GM21447 (cell line): ENCODE measurements around the gene ANO10.
"Not testable (repeated sequence)": the region's sequence is repeated elsewhere in the genome, so short reads cannot be mapped to it uniquely, and the experiment has no call there.

Experiments used
- ATAC-seq: cut with Tn5 transposase; IDR thresholded peaks from one replicate; pipeline ENCODE4 v1.9.1; 2021; ENCODE audit not compliant: unreplicated experiment

The ANO10 gene

DNA sequence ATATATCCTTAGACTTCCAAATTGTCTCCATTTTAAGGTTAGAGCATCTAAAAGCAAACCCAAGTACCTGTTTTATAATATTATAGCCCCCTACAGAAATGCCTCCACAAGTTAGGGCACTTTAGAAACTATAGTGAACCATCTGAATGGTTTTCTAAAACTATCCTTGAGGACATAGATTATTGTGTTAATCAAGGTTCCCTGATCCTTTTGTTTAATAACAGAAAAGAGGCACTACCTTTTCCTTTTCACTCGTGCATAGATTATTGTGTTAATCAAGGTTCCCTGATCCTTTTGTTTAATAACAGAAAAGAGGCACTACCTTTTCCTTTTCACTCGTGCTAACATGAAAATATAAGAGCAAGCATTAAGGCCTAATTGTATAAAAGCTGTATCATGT is 143.0 kb downstream of the ANO10 start:
- ATAC-seq: not testable (repeated sequence)

DNA sequence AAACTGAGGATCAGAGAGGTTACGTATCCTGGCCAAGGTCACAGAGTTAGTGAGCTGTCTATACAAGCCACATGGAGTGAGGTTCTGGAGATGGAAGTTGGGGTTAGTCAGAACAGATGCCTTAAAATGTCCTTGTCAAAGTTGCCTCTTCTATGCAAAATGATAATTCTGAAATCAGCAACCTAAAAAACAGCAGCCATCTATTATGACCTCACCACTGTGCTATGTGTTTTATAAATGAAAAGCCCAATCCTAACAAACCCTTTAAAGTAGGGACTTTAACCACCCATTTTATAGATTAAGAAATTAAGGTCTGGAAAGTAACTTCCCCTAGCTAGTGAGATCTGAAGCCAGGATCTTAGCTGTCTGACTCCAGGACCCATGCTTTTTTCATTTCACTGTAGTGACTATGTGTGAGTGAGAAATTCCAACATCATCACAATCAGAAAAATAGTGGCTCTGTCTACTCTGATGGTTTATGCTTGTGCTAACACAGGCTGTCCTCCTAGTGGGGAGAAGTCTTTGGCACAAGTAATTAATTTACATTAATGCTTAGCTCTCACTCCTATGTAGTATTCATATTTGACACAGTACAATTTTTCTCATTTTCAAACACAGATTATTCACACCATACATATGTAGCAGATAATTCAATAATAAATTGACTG is 143.6 kb downstream of the ANO10 start:
- no peak for ATAC-seq

DNA sequence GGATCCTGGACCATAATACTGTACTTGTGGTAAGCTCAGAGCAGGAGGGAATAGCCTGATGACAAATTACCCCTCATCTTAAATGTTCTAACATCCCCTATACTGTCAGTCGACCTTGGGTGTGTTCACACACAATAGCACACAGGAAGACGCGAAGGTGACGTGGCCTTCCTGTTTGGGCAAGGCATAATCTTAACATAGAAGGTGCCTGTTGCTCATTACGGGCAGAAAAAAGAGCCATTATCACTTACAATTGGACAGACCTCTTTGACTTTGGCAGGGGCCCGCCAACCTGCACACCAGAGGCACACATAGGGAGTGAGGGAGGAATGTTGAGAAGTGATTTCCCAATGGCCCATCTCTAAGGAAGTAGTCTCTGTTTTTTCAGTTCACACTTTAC is 144.2 kb downstream of the ANO10 start:
- ATAC-seq: no peak

DNA sequence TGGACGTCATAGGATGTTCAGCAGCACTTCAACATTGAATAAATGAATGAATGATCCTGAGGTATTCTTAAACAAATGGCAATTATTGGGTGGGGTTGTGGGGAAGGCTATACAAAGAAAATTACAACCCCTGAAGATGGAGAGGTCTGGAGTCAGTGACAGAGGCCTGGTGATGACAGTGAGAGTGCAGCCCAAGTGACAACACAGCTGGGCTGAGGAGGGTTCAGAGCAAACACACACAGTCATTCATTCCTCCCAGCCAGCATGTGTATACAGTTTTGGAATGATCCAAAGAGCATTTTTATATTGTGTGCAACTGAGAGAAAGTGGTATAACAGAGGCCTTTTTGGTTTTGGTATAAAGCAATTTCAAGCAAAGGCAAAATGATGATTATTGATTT is 148.1 kb downstream of the ANO10 start:
- no peak for ATAC-seq

DNA sequence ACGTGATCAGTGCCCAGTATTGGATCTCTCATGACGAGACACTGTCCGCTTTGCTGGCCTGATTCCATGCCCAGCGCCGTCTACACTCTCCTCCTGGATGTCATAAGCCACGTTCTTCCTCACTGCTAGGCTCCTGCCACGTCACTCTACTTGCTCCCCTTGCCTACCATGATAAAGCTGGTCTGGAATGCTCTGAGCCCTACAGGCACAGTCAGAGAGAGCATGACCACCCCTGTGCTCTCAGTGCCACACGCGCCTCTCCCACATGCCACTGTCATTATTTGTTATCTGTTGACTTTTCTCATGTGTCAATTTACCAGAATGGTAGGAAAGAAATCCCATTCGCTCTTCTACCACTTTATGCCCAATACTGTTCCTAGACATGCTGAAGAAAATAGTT is 148.6 kb downstream of the ANO10 start:
- no peak for ATAC-seq

- no peak for ATAC-seq
Measured at GRCh38 chr3:43468133-43468532, 153.7 kb downstream of the ANO10 start.

GRCh38 chr3:43465109-43465508 is 156.7 kb downstream of the ANO10 start:
- ATAC-seq: no peak

DNA sequence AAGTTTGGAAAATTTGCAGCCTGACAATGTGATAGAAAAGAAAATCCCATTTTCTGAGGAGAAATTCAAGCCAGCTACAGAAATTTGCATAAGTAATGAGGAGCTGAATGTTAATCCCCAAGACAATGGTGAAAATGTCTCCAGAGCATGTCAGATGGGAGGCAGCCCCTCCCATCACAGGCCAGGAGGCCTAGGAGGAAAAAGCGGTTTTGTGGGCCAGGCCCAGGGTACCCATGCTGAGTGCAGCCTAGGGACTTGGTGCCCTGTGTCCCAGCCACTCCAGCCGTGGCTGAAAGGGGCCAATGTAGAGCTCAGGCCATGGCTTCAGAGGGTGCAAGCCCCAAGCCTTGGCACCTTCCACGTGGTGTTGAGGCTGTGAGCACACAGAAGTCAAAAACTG is 159.2 kb downstream of the ANO10 start:
- not testable (repeated sequence) for ATAC-seq

GRCh38 chr3:43461345-43461744 is 160.5 kb downstream of the ANO10 start:
- ATAC-seq: no peak

DNA sequence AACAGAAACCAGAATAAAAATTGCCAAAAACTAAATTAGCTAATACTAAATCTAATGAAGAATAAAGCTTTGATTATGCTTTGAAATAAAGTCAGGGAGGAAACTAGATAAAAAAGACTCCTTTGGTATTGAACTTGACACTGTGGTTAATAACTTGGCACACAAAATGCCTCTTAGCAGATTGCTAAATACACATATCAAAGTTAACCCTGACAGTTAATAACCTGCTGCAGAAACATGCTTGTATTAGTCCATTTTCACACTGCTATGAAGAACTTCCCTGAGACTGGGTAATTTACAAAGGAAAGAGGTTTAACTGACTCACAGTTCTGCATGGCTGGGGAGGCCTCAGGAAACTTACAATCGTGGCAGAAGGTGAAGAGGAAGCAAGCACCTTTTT is 164.8 kb downstream of the ANO10 start:
- ATAC-seq: not testable (repeated sequence)

DNA sequence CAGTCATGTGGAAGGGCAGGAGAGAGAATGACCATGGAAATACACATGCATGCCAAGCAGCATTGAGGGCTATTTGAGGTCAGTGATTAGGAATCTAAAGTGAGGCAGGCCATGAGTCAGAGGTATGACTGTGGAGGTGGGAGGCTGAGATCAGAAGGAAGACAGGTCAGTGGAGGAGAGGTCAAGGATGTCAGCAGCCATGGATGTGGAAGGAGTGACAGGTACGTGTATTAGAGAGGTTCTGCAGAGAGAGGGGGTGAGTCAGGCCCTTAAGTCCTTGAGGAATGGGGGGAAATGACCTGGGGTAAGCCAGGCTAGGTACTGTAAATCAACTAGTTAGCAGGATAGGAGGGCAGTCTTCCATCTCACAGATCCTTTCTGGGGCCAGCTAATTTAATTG is 166.6 kb downstream of the ANO10 start:
- no peak for ATAC-seq

DNA sequence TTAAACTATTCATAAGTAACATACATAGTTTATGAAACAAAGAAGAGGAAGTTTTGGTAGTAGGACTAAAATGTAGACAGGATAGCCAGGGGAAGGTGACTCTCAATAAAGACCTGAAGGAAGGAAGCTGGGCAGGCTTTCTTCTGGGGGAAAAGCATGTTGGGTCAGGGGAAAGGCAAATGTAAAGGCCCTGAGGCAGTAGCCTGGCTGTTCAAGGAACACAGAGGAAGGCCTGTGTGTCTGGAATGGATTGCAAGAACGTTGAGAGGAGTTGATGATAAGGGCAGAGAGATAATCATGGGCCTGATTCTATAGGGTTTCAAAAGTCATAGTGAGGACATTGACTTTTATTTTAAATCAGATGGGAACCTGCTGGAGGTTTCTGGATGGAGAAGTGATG is 167.8 kb downstream of the ANO10 start:
- no peak for ATAC-seq

- ATAC-seq: no peak
Measured at GRCh38 chr3:43451670-43452254, 170.0 kb downstream of the ANO10 start.

- no peak for ATAC-seq
Measured at GRCh38 chr3:43448098-43448497, 173.7 kb downstream of the ANO10 start.

DNA sequence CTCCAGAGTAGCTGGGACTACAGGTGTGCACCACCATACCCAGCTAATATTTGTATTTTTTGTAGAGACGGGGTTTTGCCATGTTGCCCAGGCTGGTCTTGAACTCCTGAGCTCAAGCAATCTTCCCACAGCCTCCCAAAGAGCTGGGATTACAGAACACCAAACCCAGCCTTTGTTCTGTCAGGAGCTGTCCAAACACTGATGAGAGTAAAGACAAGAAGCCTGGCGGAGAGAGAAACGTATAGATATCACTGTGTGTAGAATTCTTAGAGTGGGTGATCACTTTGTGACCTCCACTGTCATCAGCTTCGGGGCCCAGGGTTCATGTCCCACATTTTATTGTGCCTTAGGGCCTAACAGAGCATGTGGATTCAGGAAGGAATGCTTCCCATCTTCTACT is 176.0 kb downstream of the ANO10 start:
- ATAC-seq: no peak

DNA sequence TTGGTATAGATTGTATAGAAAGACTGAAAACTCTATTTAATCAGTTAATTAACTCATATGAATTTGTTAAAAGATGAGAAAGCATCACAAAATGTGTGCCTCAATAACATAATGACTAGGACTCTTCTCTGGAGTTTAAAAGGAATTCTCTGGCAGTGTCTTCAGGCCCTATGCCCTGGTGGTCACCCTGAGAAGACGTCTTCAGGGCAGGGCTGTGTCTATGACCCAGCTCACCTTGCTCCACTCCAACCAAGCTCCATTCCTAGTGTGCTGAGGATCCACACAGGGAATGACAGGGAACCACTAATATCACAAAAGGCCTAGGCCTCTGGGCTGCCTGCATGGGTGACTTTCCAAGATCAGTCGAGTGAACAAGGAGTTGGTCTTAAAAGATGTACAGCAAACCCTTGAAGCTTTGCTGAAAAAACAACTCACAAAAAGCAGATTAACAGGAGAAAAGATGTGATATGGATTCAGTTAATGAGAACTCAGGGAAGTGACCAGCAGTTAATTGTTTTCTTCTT is 178.9 kb downstream of the ANO10 start:
- no peak for ATAC-seq

- no peak for ATAC-seq
Measured at GRCh38 chr3:43436507-43437140, 185.2 kb downstream of the ANO10 start.

- ATAC-seq: no peak
Measured at GRCh38 chr3:43435706-43436105, 186.1 kb downstream of the ANO10 start.

DNA sequence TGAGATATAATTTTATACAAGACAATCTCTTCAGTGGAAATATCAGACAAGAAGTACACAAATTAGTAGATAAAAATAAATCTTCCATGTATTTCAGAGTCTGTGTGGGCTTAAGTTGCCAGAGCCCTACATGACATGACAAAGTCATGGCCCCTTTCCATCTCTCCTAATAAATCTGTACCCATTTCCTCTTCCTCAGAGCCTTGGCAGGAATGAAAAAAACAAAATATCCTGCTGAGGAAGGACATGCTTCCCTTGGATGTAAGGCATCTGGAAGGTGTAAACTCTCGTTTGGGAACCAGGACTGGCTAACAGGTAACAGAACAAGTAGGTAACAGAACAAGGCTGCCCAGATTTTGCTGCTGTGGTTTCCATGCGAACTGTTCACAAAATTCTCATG is 187.4 kb downstream of the ANO10 start:
- no peak for ATAC-seq

DNA sequence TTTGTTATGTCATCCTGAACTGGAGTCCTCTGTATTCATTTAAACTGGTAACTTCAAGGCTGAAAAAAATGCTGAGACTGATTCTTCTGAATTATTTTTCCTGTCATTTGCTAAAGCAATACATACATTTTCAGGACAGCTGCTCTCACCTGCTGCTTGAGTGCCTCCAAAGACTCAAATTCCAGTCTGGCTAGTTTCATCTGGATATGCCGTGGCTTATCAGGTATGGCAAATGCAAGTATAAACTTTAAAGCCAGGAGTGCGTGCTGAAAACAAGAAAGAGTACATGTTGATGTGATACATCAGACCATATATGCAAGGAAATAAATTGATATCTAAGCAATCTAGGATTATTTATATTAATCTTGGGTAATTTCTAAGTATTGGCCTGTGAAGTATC is 189.3 kb downstream of the ANO10 start:
- ATAC-seq: no peak

DNA sequence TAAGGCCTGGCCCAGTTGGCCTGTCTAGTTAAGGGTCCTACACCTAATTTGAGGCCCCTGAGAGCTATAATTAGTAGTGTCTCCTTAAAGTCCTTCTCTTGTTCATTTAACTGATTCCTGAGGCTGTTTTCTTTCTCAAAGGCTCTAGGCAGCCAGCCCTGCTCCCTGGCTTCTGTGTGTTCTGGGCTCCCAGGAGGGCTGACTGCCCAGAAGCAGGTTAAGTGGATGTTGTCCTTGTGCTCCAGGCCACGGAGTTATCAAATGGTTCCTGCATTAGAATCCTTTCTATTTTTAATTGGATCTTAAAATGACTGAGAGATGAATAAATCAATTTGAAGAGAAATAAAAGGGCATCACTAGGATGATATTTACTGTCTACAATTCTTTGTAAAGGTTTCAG is 195.4 kb downstream of the ANO10 start:
- no peak for ATAC-seq

- ATAC-seq: no peak
Measured at GRCh38 chr3:43425829-43426228, 196.0 kb downstream of the ANO10 start.
